Ishikawa (cell line): ENCODE data around the gene AKIRIN1.

ENCODE experiments used
- REST ChIP-seq: IDR thresholded peaks from 2 replicates; pipeline ENCODE4 v1.6.1; 2012; ENCODE audit warnings: low read depth, mild to moderate bottlenecking
- TCF12 ChIP-seq: IDR thresholded peaks from 2 replicates; pipeline ENCODE4 v1.6.1; 2012; ENCODE audit warnings: low read depth

DNA sequence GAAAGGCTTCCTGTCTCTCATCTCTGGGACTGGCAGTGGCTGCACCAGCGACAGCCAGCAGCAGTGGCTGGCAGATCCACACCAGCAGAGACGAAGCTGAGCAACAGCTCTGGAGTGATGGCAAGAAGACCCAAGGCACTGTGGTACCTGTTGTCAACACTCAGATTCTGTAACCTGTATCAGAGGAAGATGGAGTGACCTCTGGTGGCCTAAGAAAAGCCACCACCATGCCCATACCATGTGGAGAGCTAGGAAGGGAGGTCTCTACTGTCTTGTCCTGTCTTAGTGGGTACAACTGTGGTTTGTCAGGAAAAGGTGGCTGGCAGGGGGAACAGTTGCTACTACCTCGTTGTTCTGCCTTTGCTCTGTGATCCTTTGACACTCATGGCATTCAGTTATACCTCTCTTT is 26.9 kb upstream of the AKIRIN1 start:
- TF ChIP-seq REST = no peak
- no peak for TF ChIP-seq TCF12
